GM12872 (cell line): ENCODE results near the gene FXYD6.

Experiments
- CTCF ChIP-seq: IDR thresholded peaks from 3 replicates; pipeline ENCODE4 v1.5.1; 2011; ENCODE audit warnings: low read depth, mild to moderate bottlenecking, low read length, moderate library complexity; ENCODE audit not compliant: insufficient read depth

Gene FXYD6

GRCh38 chr11:117914398-117914761, 37.9 kb upstream of the FXYD6 start:
- no peak for TF ChIP-seq CTCF

GRCh38 chr11:117913736-117914397, 37.4 kb upstream of the FXYD6 start:
- no peak for TF ChIP-seq CTCF

GRCh38 chr11:117912497-117912896, 36.0 kb upstream of the FXYD6 start:
- TF ChIP-seq CTCF = no peak

- no peak for TF ChIP-seq CTCF
These were observed 35.2 kb upstream of the FXYD6 start for GRCh38 chr11:117911694-117912093.

- no peak for TF ChIP-seq CTCF
These were observed 34.6 kb upstream of the FXYD6 start for GRCh38 chr11:117910941-117911655.

GRCh38 chr11:117910525-117910924, 34.1 kb upstream of the FXYD6 start:
- no peak for TF ChIP-seq CTCF

GRCh38 chr11:117909611-117910382, 33.3 kb upstream of the FXYD6 start:
- no peak for TF ChIP-seq CTCF
